ENCODE measurements around the gene BLM. TPM values are rescaled to one million over a fixed set of nuclear protein-coding genes. Genes with fewer than 3 reads are reported as not detected.

BLM gene
- polyA plus RNA-seq, 2 of the 4 experiments (the other 2 are of a cell fraction): 10.5 to 15.2 TPM

GRCh38 chr15:90787881-90788280 is 70.7 kb downstream of the BLM start:
- H3K27ac ChIP-seq: no peak overlapping the region
- no peaks in the 10 kb centered on the region for H3K9me3 ChIP-seq
- ChIA-PET POLR2A (no interaction called here), CTCF (interaction anchor here (0.6 to 3.6 kb wide), 4 partner anchors 98 to 214 kb away, joined by 3 to 15 read pairs (median 3); partner anchors contain the start of gene UNC45A)
- H3K4me3 ChIP-seq: no peak overlapping the region
- FAIRE-seq: no peak
- TF ChIP-seq CBX8 (IDR thresholded peaks at IDR 0.05) (no peak), CHD2 (IDR thresholded peaks at IDR 0.05; ENCODE audit: low read length, partially characterized antibody) (no peak), ESRRA (IDR thresholded peaks at IDR 0.05; ENCODE audit: borderline replicate concordance, low read length) (no peak), EP300 (IDR thresholded peaks at IDR 0.05) (no peak), HDAC2 (IDR thresholded peaks at IDR 0.05) (no peak), CTCF (IDR thresholded peaks at IDR 0.05) (no peak), MYC (IDR thresholded peaks at IDR 0.05; ENCODE audit: borderline replicate concordance, low read length) (no peak), FOXS1 (CRISPR knock-in tag; IDR thresholded peaks at IDR 0.05) (no peak), EHMT2 (IDR thresholded peaks at IDR 0.05; ENCODE audit: low read depth) (no peak), PHF8 (IDR thresholded peaks at IDR 0.05; ENCODE audit: borderline replicate concordance, low read depth) (no peak), RARB (CRISPR knock-in tag; IDR thresholded peaks at IDR 0.05) (no peak), POLR2AphosphoS2 (conservative IDR thresholded peaks at IDR 0.05; ENCODE audit: low read length) (no peak), GATA3 (IDR thresholded peaks at IDR 0.05; ENCODE audit: borderline replicate concordance) (no peak), MAFK (IDR thresholded peaks at IDR 0.05; ENCODE audit: partially characterized antibody) (no peak), CEBPB (IDR thresholded peaks at IDR 0.05) (no peak), ZC3H11A (IDR thresholded peaks at IDR 0.05) (no peak), ZSCAN20 (CRISPR knock-in tag; IDR thresholded peaks at IDR 0.05) (no peak), HMGXB4 (CRISPR knock-in tag; IDR thresholded peaks at IDR 0.05; ENCODE audit: borderline replicate concordance) (no peak)
- TF ChIP-seq, protein P1, sequence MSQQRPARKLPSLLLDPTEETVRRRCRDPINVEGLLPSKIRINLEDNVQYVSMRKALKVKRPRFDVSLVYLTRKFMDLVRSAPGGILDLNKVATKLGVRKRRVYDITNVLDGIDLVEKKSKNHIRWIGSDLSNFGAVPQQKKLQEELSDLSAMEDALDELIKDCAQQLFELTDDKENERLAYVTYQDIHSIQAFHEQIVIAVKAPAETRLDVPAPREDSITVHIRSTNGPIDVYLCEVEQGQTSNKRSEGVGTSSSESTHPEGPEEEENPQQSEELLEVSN (IDR thresholded peaks at IDR 0.05; ENCODE audit: borderline replicate concordance, low read depth): no peak
- no peak for ATAC-seq
- H3K4me2 ChIP-seq: no peak overlapping the region
- H3K4me1 ChIP-seq: no peaks in the 10 kb centered on the region
- no peak for DNase-seq (ENCODE audit: low read depth in 1 of 2, low spot score in 1 of 2)
- 97% methylated on average over 3 of the region's 3 CpGs for WGBS (ENCODE audit: missing lambda C conversion rate)

- ChIA-PET POLR2A (no interaction called here), CTCF (interaction anchor here (0.5 to 3.6 kb wide), 6 partner anchors 8 to 469 kb away, joined by 3 to 15 read pairs (median 4); no protein-coding TSS in a partner anchor)
- Histone ChIP-seq H3K4me2 (no peak overlapping the region), H3K9me3 (no peaks in the 10 kb centered on the region), H3K27ac (no peak overlapping the region), H3K4me1 (no peaks in the 10 kb centered on the region), H3K4me3 (no peak overlapping the region)
- WGBS (ENCODE audit: missing lambda C conversion rate): 95% methylated on average over 5 of the region's 5 CpGs
- DNase-seq (ENCODE audit: low read depth in 1 of 2, low spot score in 1 of 2): no peak
- no peak for FAIRE-seq
- ATAC-seq: no peak
- TF ChIP-seq JUN (IDR thresholded peaks at IDR 0.05) (no peak), BHLHE40 (IDR thresholded peaks at IDR 0.05; ENCODE audit: low read depth, low read length) (no peak), CHD4 (IDR thresholded peaks at IDR 0.05; ENCODE audit: borderline replicate concordance) (no peak), FOSL2 (IDR thresholded peaks at IDR 0.05) (no peak), FOSL2 (CRISPR knock-in tag; IDR thresholded peaks at IDR 0.05) (no peak), NPAS2 (CRISPR knock-in tag; IDR thresholded peaks at IDR 0.05; ENCODE audit: borderline replicate concordance) (no peak), EP300 (IDR thresholded peaks at IDR 0.05) (no peak), HEYL (CRISPR knock-in tag; IDR thresholded peaks at IDR 0.05) (no peak), CTCF (IDR thresholded peaks at IDR 0.05) (no peak), HES2 (IDR thresholded peaks at IDR 0.05) (no peak), RCOR1 (IDR thresholded peaks at IDR 0.05; ENCODE audit: low read depth, low read length) (no peak), RARB (CRISPR knock-in tag; IDR thresholded peaks at IDR 0.05) (no peak), HOXA7 (CRISPR knock-in tag; IDR thresholded peaks at IDR 0.05) (no peak), POLR2A (IDR thresholded peaks at IDR 0.05; ENCODE audit: low read length) (no peak), USF2 (IDR thresholded peaks at IDR 0.05) (no peak)
- TF ChIP-seq, protein P2, sequence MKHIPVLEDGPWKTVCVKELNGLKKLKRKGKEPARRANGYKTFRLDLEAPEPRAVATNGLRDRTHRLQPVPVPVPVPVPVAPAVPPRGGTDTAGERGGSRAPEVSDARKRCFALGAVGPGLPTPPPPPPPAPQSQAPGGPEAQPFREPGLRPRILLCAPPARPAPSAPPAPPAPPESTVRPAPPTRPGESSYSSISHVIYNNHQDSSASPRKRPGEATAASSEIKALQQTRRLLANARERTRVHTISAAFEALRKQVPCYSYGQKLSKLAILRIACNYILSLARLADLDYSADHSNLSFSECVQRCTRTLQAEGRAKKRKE (CRISPR knock-in tag; IDR thresholded peaks at IDR 0.05; ENCODE audit: low read depth): no peak
Measured at GRCh38 chr15:90789462-90789861, 72.3 kb downstream of the BLM start.
